ENCODE measurements around the gene USP10.

The USP10 gene

GRCh38 chr16:84709609-84710008 is 9.8 kb downstream of the USP10 start:
- H2AFZ ChIP-seq (ENCODE audit: low read length), result no peak overlapping the region
- H3K4me1 ChIP-seq (ENCODE audit: insufficient read depth, low read length, poor library complexity, severe bottlenecking), result peaks cover 25% of the 10 kb centered on the region
- peaks cover 90% of the 10 kb centered on the region for H4K20me1 ChIP-seq (ENCODE audit: insufficient read depth, low read length, poor library complexity, severe bottlenecking)
- H3K9ac ChIP-seq (ENCODE audit: low read depth, low read length, poor library complexity, severe bottlenecking), result no peak overlapping the region
- peaks cover 99% of the 10 kb centered on the region for H3K79me2 ChIP-seq (ENCODE audit: insufficient read depth, low read length)
- H3F3A ChIP-seq (ENCODE audit: low read depth), result no peaks in the 10 kb centered on the region
- no peak overlapping the region for H3K4me2 ChIP-seq (ENCODE audit: low read depth, low read length, poor library complexity, severe bottlenecking)
- no peak overlapping the region for H3K4me3 ChIP-seq (ENCODE audit: low read length, poor library complexity, severe bottlenecking)
- no peaks in the 10 kb centered on the region for H3K9me2 ChIP-seq (replicated peaks; ENCODE audit: low read depth, low read length)
- peaks cover 11% of the 10 kb centered on the region; the same call in 1 of the 2 replicates for H3K36me3 ChIP-seq (ENCODE audit: insufficient read depth, low read length)
- no peaks in the 10 kb centered on the region for H3K9me3 ChIP-seq (ENCODE audit: insufficient read depth, low read depth, low read length)
- no peaks in the 10 kb centered on the region for H3K27me3 ChIP-seq (ENCODE audit: insufficient read depth, low read length, poor library complexity, severe bottlenecking)
- no peak for TF ChIP-seq EZH2phosphoT487 (IDR thresholded peaks at IDR 0.05; ENCODE audit: borderline replicate concordance)

GRCh38 chr16:84710686-84711085 is 10.9 kb downstream of the USP10 start:
- no peak overlapping the region for H3K9ac ChIP-seq (ENCODE audit: low read depth, low read length, poor library complexity, severe bottlenecking)
- H2AFZ ChIP-seq (ENCODE audit: low read length), result no peak overlapping the region
- H3K4me3 ChIP-seq (ENCODE audit: low read length, poor library complexity, severe bottlenecking), result no peak overlapping the region
- TF ChIP-seq CTCF (conservative IDR thresholded peaks at IDR 0.05; ENCODE audit: low read length) (no peak), EZH2phosphoT487 (IDR thresholded peaks at IDR 0.05; ENCODE audit: borderline replicate concordance) (no peak)
- no peaks in the 10 kb centered on the region for H3F3A ChIP-seq (ENCODE audit: low read depth)
- H3K4me2 ChIP-seq (ENCODE audit: low read depth, low read length, poor library complexity, severe bottlenecking), result no peak overlapping the region
- H4K20me1 ChIP-seq (ENCODE audit: insufficient read depth, low read length, poor library complexity, severe bottlenecking), result peaks cover 93% of the 10 kb centered on the region
- peaks cover 98% of the 10 kb centered on the region for H3K79me2 ChIP-seq (ENCODE audit: insufficient read depth, low read length)
- no peaks in the 10 kb centered on the region for H3K27me3 ChIP-seq (ENCODE audit: insufficient read depth, low read length, poor library complexity, severe bottlenecking)
- peaks cover 20% of the 10 kb centered on the region for H3K4me1 ChIP-seq (ENCODE audit: insufficient read depth, low read length, poor library complexity, severe bottlenecking)
- H3K9me3 ChIP-seq (ENCODE audit: insufficient read depth, low read depth, low read length), result no peaks in the 10 kb centered on the region
- peaks cover 14% of the 10 kb centered on the region; the same call in 1 of the 2 replicates for H3K36me3 ChIP-seq (ENCODE audit: insufficient read depth, low read length)
- no peaks in the 10 kb centered on the region for H3K9me2 ChIP-seq (replicated peaks; ENCODE audit: low read depth, low read length)

GRCh38 chr16:84712138-84712671 is 12.4 kb downstream of the USP10 start:
- Histone ChIP-seq H3K9me3 (ENCODE audit: insufficient read depth, low read depth, low read length) (no peaks in the 10 kb centered on the region), H3K79me2 (ENCODE audit: insufficient read depth, low read length) (peaks cover 98% of the 10 kb centered on the region), H3K4me3 (ENCODE audit: low read length, poor library complexity, severe bottlenecking) (no peak overlapping the region), H3K9ac (ENCODE audit: low read depth, low read length, poor library complexity, severe bottlenecking) (no peak overlapping the region), H3K9me2 (replicated peaks; ENCODE audit: low read depth, low read length) (no peaks in the 10 kb centered on the region), H3K4me1 (ENCODE audit: insufficient read depth, low read length, poor library complexity, severe bottlenecking) (peaks cover 15% of the 10 kb centered on the region), H3K4me2 (ENCODE audit: low read depth, low read length, poor library complexity, severe bottlenecking) (no peak overlapping the region), H3F3A (ENCODE audit: low read depth) (no peaks in the 10 kb centered on the region), H4K20me1 (ENCODE audit: insufficient read depth, low read length, poor library complexity, severe bottlenecking) (peaks cover 96% of the 10 kb centered on the region), H3K27me3 (ENCODE audit: insufficient read depth, low read length, poor library complexity, severe bottlenecking) (no peaks in the 10 kb centered on the region), H3K36me3 (ENCODE audit: insufficient read depth, low read length) (peaks cover 28% of the 10 kb centered on the region; the same call in 1 of the 2 replicates), H2AFZ (ENCODE audit: low read length) (no peak overlapping the region)
- TF ChIP-seq CTCF (conservative IDR thresholded peaks at IDR 0.05; ENCODE audit: low read length) (no peak), EZH2phosphoT487 (IDR thresholded peaks at IDR 0.05; ENCODE audit: borderline replicate concordance) (no peak)

All from Loucy (cell line).